GM18499 (cell line): ENCODE results near the gene BRD3.

ENCODE experiments used
- ATAC-seq: cut with Tn5 transposase; IDR thresholded peaks from one replicate; pipeline ENCODE4 v1.9.1; 2021; ENCODE audit warnings: moderate number of reproducible peaks; ENCODE audit not compliant: insufficient read depth, unreplicated experiment

BRD3 gene

DNA sequence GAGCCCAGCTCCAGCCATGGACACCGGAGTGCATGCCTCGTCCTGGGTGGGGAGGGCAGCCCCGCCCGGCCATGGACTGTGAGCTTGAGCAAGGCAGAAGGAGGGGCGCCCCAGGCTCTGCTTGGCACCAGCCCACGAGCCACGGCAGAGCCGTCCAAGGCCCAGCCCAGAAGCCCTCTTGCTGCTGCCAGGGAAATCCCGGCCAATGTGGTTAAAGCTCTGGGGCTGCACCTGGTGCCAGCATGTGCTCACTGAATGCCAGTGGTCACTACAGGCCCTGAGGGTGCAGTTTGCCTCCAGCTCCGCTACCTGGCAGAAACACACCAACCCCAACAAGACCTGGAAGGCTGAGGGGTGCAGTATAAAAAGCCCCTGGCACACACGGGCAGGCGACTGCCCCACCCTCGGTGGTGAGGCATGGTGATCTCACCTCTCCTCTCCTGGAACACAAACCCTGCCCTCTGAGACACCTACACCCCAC, 11.8 kb downstream of the BRD3 start:
- no peak for ATAC-seq

DNA sequence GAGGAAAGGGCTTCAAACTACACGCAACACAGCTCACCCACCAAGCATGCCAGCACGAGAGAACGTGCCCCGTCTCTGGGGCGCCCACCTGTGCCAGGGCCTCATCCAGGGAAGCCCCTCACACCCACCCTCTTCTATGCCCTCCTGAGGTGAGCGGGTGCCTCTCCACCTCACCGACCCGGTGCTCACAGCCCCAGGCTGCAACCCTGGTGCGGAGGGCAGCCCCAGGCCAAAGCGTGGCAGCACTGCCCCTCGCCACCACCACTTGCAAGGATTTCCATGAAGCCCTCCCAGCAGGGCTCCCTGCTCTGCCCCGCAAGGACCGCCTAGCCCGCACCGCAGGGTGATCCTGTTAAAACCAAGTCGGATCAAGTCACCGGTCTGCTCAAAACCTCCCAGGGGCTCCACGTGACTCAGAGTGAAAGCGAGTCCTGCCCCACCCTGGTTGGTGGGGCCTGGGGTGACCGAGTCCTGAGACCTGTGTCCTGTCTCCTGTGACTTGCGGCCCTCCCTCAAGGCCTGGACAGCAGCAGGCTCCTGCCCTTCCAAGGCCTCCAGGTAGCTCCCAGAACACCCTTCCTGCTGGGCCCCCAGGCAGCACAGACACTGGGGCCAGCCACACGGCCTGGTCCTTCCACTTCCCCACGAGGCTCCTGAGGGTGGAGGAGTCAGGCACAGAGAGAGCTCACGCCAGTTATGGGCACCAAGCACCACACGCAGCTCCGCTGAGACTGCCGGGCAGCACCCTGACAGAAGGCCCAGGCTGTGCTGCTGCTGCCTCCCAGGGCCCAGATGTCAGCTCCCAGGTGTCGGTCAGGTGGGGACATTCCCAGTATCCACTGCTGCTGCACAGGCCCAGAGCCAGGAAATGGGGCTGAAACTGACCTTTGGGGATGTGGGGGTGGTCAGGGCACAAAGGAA, 12.7 kb downstream of the BRD3 start:
- no peak for ATAC-seq

DNA sequence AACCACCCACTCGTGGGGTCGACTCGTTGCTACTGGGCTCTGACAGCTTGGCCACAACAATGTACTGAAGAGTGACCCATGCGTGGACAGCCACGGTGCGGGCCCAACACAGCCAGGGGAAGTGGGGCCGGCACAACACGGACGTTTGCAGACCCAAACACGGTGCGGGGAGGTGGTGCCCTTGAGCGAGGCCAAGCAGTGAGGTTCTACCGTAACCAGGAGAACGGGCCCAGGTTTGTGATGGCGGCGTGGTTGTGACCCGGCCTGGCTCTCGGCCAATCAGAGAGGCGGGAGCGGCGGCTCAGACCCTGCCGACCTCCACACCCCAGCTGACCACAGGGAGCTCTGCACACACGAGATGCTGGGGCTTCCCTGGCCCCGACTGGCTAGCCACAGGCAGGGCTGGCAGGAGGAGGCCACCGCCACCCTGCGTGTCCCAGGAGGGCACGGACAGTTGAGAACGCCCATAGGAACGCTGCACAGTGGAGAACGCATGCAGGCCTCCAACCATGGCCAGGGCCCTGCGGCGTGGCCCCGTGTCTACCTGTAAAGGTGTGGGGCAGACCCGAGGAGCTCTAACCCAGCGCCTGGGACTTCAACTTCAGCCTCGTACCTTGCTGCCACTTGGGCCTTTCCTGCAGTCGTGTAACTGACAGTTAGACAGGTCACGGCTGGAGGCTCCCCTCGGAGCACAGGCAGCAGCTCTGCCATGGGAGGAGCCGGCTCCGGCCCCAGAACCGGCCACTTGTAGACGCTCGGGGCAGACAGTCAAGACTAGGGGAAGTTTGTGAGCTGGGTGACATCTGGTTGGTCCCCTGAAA, 13.7 kb downstream of the BRD3 start:
- ATAC-seq, result no peak

DNA sequence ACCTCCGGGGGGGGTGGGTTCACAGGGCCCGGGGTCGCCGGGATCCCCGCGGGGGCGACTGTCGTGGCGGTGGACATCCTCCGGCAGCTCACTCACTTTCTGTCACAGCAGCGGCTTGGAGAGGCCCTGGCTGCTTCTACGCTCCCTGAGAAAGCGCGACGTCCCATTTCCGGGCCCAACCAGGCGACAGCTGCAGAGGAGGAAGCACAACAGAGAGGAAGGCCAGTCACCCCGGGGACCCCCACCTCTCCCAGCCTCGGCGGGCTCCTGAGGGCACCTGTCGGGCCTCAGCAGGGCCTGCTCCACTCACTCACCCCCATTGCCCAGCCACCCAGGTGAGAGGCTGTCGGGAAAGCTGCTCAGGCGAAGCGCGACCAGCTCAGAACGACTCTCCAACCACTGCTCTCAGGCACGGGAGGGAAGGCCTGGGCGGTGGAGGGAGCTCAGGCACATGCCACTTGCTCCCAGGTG, 14.4 kb downstream of the BRD3 start:
- no peak for ATAC-seq

DNA sequence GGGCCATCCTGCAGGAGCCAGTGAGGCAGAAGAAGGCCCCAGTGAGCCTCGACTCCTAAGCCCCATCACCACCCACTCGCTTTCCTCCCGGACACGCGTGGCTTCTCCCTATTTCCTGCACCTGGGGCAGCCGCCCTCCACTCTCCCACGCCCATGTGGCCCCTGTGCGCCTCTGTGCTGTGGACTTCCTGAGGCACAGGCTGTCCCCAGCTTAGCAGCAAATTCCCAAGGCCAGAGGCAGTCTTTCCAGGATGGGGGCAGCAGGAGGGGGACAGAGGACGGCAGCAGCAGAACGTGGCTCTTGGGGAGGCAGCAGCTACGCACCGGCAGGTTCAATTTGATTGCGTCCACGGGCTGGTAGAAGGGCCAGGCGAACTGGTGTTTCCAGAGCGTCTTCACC, 14.9 kb downstream of the BRD3 start:
- ATAC-seq, result no peak

DNA sequence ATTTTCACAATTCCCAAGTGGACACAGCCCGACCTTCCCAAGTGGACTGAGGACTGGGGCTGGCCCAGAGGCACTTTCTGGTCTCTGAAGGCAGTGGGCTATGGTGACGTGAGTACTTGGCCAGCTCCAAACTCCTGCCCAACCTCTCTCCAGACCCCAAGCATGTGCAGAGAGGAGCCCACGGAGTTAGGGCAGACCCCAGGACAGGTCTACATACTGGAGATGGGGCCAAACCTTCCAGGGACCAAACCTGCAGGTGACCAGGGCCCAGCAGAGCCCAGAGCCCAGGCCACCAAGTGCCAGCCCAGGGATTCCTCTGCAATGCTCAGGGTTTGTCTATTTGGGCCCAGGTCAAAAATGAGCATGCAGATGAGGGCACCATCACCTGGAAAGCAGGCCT, 15.3 kb downstream of the BRD3 start:
- no peak for ATAC-seq

DNA sequence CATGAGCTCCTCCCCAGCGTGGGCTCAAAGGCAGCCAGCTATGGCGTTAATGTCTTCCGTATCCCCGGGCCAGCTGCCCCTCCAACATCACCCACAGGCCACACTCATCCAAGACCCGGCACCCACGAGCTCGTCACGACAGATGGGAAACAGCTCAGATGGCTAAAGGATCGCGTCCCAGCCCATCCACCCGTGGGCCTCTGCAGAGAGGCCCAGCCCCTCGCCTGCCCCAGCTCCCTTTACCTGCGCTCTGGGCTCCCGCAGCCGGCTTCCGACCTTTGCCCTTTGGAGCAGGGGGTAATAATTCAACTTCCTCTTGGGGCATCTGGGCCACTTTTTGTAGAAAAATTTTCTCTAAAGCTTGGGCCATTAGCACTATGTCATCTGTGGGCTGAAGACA, 16.5 kb downstream of the BRD3 start:
- no peak for ATAC-seq

DNA sequence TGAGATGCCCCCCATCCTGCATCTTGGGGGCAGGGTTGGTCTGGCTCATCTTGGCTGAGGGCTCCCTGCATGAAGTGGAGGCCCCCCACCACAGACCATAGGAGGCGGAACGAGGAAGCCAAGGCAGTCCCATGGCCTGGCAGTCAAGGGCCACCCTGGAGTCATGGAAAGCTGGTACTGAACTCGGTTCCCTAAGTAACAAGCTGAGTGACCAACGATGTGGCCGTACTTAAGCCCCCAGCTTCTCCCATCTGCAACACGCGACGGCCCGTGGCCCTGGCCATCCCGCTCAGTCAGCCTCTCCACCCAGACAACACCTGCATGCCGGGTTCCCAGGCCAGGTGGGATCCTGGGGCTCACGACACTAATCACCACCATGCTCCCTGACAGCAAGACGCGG, 17.1 kb downstream of the BRD3 start:
- ATAC-seq, result no peak

DNA sequence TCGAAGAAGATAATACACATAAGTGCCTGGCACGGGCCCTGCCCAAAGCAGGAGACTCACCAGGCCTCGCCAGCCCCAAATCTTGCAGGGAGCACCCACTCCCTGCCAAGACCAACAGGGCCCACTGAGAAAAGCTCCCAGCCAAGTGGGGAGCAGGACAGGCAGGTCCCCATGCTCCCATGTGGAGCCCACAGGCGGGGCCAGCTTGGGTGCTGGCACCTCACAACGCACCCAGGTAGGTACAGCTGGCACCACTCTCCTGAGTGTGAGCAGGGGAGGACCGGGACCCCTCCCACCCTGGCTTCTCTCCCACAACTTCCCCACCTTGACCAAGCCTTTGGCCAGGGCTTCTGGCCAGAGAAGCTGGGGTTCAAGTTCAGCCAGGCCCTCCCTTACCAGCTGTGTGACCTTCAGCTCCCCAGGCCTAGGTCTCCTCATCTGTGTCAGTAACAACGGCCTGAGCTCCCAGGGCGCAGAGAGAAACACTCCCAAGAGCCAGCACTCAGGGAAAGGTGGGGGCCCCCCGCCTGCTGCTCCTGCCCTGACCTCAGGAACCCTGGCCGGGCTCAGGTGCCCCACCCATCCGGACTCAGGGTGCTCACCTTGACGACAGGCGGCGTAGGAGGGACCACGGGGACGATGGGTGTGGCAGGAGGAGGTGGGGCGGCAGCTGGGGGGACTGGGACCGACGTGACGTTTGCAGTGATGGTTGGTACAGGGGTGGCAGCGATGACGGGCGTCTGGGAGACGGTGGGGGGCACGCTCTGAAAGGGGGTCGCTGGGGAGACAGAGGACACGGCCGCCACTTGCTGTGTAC, 17.8 kb downstream of the BRD3 start:
- ATAC-seq, result no peak

DNA sequence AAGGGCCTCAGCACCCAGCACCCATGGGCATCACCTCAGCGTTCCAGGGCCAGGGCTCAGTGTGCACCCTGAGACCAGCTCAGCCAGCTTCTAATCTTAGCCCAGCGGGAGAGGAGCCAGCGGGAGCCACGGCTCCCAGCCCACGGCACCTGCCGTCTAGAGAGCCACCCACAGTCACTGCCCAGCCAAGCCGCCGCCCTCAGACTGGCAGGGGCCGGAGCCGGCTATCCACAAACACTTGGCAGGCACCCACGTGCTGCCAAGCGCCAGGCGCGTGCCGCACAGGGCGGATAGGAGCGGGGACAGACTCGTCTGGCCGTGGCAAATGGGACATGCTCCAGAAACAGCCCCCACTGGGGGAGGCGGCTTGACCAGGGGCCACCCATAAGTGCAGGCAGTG, 18.6 kb downstream of the BRD3 start:
- no peak for ATAC-seq

DNA sequence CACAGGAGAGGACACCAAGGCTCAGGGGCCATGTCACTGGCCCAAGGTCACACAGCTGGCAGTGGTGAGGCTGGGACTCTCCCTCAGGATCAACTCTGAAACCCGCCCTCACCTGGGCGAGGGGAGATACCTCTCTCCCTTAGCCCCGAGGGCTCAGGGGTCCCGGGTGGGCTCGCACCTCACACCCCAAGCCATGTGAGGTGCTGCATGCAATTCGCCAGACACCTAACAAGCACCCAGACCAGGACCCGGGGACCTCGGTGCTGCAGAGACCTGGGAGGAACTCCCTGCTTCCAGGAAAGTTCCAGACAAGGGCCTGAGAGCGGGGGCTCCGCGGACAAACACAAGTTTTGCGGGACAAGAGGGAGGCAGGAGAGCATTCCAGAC, 19.3 kb downstream of the BRD3 start:
- ATAC-seq, result no peak

DNA sequence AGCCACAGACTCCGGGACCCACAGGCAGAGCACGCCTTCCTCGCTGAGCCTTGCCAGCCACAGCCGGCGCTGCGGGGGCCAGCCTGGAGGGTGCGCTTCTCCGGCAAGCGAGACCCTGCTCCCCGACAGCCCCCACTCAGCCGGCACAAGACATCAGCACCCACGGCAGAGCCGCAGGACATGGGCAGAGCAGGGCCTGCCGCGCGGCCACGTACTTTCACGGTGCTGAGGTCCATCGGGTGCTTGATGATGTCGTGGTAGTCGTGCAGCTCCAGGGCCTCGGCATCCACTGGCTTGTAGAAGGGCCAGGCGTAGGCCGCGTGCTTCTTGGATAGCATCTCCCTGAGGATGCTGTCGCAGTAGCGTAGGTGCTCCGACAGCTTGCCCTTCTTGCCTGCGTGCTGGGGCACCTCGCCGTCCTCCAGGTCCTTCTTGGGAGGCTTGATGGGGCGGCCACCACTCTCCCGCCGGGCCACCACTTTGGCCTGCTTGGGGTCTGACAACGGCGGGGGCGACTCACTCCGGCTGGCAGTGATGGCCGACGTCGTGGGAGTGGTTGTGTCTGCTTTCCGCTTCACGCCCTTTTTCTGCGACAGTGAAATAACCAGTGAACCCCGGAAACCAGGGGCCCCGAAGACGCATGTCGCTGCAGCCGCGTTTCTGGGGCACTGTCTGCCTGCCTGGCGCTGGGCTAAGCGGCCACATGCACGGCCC, 19.8 kb downstream of the BRD3 start:
- no peak for ATAC-seq

DNA sequence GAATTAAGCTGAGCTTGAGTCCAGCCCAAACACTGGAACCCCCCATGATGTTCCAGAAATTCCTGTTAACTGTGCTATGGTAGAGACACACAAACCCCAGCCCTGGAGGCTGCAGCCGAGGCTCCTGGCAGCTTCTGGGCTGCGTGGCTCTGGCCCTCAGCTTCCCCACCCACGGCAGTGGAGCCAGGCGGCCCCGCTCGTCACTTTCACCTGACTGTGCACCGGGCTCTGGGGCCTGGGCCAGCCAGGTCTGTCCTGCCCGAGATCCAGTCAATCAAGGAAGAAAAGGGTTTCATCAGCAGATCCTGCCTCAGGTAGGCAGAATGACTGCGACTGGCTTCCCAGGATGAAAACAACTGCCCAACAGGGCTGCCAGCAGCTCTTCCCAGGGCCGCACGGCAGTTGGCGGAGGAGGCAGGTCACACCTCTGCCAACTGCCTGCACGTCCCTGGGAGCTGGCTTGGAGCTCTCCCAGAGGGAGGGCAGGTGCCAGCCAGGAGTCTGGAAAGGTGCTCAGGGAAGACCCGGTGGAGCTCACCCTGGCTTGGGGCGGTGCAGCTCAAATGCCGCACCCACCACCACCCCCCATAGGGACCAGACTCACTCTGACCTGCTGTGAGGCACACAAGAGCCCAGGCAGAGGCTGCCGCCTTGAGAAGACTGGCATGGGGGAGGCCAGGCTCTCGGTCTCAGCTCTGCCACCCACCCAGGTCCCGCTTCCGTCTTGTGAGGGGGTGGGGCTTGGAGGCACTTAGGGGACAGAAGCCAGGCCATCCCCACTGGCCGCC, 20.7 kb downstream of the BRD3 start:
- ATAC-seq, result no peak

DNA sequence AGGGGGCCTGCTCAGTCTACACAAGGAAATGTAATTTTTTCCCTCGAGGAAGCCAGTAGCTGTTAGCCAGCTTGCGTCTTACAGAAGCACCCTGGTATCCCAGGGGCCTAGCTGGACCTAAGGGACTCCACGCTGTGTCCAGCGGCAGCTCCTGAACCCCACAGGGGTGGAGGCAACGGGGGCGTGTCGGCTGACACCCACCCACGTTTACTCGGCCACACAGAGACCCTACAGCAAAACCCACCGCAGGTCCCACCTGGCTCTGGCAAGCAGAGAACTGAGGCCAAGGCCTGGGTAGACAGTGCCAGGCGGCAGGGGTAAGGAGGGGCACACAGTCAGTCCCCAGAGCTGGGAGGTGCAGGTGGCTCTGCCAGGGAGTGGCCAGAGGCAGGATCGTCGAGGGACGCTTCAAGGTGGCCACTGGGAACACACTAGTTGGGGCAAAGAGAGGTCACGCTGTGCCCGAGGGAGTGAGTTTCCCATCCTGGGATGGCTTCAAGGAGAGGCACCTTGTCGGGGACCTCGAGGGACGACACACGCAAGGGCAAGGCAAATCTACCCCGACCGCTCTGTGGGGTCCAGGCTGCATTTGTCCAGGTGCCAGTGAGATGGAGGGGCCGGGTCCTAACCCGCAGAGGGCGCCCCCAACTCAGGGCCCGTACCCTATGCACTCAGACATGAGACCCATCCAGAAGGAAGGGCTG, 21.8 kb downstream of the BRD3 start:
- ATAC-seq, result no peak

DNA sequence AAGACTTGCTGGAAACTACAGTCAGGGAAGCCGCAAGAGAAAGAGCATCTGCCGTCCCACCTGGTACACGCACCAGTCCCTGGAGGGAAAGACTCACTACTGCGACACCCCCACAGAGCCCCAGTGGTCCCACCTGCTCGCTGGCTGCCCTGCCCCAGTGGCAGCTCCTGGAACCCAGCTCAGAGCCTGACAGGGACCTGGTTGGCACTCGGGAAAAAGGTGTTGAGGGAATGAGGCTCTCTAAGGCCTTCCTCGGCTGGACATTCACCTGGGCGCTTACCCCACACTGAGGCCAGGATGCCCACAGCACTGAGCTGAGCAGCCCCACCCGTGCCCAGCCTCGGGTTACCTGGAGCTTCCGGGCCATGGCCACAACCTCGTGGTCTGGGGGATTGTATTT, 22.9 kb downstream of the BRD3 start:
- no peak for ATAC-seq

DNA sequence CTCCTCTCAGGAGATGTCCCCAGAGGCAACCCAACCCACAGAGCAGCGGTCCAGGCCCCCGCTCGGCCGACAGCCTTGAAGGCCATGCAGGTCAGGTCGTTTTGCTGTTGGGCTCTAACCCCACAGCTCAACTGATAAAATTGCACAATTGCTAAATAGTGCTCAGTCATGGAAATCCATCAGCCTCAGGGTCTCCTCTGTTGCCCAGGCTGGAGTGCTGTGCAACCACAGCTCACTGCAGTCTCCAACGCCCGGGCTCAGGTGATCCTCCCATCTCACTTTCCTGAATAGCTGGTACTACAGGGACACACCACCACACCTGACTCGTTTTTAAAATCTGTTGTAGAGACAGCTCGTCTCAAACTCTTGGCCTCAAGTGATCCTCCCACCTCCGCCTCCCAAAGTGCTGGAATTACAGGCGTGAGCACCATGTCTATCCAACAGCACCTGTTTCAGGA, 24.3 kb downstream of the BRD3 start:
- no peak for ATAC-seq

DNA sequence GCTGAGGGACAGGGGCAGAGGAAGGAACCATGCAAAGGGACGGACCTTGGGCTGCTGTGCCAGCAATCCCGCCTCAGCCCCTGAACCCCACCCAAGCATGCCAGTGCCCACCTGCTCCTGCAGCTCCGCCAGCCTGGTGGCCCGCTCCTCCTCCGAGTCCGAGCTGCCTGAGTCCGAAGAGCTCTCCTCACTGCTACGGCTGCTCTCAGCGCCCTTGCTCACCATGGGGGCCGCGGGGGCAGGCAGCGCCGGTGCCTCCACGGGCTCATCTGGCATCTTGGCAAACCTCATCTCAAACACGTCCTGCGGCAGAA, 26.2 kb downstream of the BRD3 start:
- no peak for ATAC-seq

DNA sequence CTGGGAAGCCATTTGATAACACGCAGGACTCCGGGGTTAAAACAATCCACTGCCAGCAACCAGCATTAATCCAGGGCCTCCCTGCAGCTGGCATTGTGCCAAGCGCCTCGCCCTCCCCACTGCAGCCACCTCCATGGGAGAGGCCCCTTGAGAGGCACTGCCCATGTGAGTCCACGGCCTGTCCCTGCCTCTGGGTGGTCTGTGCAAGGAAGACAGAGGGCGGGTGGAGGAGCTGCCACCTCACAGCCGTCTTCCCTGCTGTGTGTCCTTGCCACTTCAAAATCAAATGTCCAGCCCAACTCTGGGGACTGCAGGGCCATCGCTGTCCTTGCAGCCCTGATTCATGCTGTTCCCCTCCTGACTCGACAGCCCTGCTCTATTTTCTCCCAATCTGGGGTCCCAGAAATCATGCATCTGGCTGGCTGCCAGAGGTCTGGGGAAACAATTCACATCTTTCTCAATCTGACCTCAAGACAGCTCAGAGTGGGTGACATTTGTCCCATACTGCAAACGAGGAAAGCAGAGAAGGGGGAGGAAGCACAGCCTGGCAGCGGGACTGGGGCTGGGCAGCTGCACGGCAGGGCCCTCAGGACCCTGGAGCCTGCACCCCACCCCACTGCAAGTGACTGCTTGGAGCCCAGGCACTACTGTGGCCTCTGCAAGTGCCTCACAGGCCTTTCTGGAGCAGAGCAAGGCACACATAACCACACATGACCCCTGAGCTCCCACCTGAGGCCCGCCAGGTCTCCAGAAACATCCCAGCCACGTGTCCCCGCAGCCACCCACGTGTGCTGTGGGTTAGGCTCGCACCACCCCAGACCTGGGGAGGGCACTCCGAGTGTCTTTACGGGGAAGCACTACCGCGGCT, 26.8 kb downstream of the BRD3 start:
- no peak for ATAC-seq
